ENCODE results near the gene ARRDC4.
A peak's percentile ranks its signal among the peaks of the same experiment; 100 is the strongest.

Gene ARRDC4

DNA sequence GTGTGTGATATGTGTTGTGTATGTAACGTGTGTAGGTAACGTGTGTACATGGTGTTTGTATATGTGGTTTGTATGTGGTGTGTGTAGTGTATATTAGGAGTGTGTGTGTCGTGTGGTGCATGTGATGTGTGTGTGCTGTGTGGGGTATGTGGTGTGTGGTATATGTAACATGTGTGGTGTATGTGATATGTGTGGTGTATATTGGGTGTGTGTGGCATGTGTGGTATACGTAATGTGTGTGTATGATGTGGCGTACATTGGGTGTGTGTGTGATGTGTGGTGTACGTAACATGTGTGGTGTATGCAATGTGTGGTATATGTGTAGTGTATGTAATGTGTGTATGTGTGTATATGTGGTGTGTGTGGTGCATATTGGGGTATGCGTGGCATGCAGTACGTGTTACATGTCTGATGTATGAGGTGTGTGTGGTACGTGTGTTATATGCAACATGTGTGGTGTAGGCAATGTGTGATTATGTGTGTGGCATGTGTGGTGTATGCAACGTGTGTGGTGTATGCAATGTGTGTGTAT, 41.2 kb downstream of the ARRDC4 start:
- Histone ChIP-seq H3K9ac (ENCODE audit: low read length) (no peak overlapping the region), H4K91ac (ENCODE audit: low read length) (no peak overlapping the region), H3K27ac (ENCODE audit: low read length, poor library complexity, severe bottlenecking) (no peak overlapping the region), H3K4me1 (ENCODE audit: control insufficient read depth, insufficient read depth, low read depth, low read length) (no peaks in the 10 kb centered on the region), H3K9me3 (ENCODE audit: control insufficient read depth, low read length) (no peaks in the 10 kb centered on the region), H3K4me2 (ENCODE audit: low read length, poor library complexity, severe bottlenecking) (no peak overlapping the region), H2BK5ac (ENCODE audit: low read depth, low read length, poor library complexity, severe bottlenecking) (no peak overlapping the region), H3K27me3 (ENCODE audit: control insufficient read depth in 1 of 2, insufficient read depth in 1 of 2, low read length in 2 of 2) (no peaks in the 10 kb centered on the region), H4K8ac (ENCODE audit: low read length) (no peak overlapping the region), H3K14ac (ENCODE audit: low read length in 2 of 2) (peak overlapping the region in 1 of 2 experiments; percentile 28), H3K23ac (ENCODE audit: low read length in 2 of 2) (no peak overlapping the region), H2AK5ac (ENCODE audit: low read length, severe bottlenecking) (no peak overlapping the region), H2BK12ac (ENCODE audit: low read length in 2 of 2) (no peak overlapping the region), H3K79me1 (replicated peaks; ENCODE audit: low read length, poor library complexity, severe bottlenecking) (no peaks in the 10 kb centered on the region), H3K36me3 (ENCODE audit: control insufficient read depth in 1 of 2, insufficient read depth in 2 of 2, low read depth in 1 of 2, low read length in 2 of 2) (no peaks in the 10 kb centered on the region), H3K18ac (ENCODE audit: low read depth in 1 of 2, low read length in 2 of 2) (no peak overlapping the region), H3K4me3 (ENCODE audit: insufficient read depth in 1 of 2, low read depth in 1 of 2, low read length in 2 of 2) (no peak overlapping the region), H2BK15ac (ENCODE audit: low read depth, poor library complexity, severe bottlenecking) (no peak overlapping the region), H2AFZ (ENCODE audit: low read depth, low read length) (no peak overlapping the region), H3K4ac (ENCODE audit: low read depth in 1 of 2, low read length in 2 of 2) (no peak overlapping the region), H2BK120ac (ENCODE audit: low read depth, low read length) (no peak overlapping the region)
- no peak for DNase-seq
- 82% methylated on average over 10 of the region's 10 CpGs for WGBS

DNA sequence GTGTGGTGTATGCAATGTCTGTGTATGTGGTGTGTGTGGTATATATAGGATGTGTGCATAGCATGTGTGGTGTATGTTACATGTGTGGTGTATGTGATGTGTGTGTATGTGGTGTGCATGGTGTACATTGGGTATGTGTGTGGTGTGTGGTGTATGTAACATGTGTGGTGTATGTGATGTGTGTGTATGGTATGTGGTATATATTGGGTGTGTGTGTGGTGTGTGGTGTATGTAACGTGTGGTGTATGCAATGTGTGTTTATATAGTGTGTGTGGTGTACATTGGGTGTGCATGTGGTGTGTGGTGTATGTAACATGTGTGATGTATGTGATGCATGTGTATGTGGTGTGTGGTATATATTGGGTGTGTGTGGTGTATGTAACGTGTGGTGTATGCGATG, 41.9 kb downstream of the ARRDC4 start:
- WGBS, result 96% methylated on average over 3 of the region's 3 CpGs
- no peak overlapping the region for H2AFZ ChIP-seq (ENCODE audit: low read depth, low read length)
- no peak overlapping the region for H3K4me2 ChIP-seq (ENCODE audit: low read length, poor library complexity, severe bottlenecking)
- no peaks in the 10 kb centered on the region for H3K9me3 ChIP-seq (ENCODE audit: control insufficient read depth, low read length)
- no peak overlapping the region for H3K23ac ChIP-seq (ENCODE audit: low read length in 2 of 2)
- H3K4me3 ChIP-seq (ENCODE audit: insufficient read depth in 1 of 2, low read depth in 1 of 2, low read length in 2 of 2), result no peak overlapping the region
- H3K27ac ChIP-seq (ENCODE audit: low read length, poor library complexity, severe bottlenecking), result no peak overlapping the region
- H3K18ac ChIP-seq (ENCODE audit: low read depth in 1 of 2, low read length in 2 of 2), result no peak overlapping the region
- no peak overlapping the region for H2BK120ac ChIP-seq (ENCODE audit: low read depth, low read length)
- H2AK5ac ChIP-seq (ENCODE audit: low read length, severe bottlenecking), result no peak overlapping the region
- no peak overlapping the region for H2BK12ac ChIP-seq (ENCODE audit: low read length in 2 of 2)
- H2BK5ac ChIP-seq (ENCODE audit: low read depth, low read length, poor library complexity, severe bottlenecking), result no peak overlapping the region
- no peaks in the 10 kb centered on the region for H3K4me1 ChIP-seq (ENCODE audit: control insufficient read depth, insufficient read depth, low read depth, low read length)
- no peaks in the 10 kb centered on the region for H3K36me3 ChIP-seq (ENCODE audit: control insufficient read depth in 1 of 2, insufficient read depth in 2 of 2, low read depth in 1 of 2, low read length in 2 of 2)
- H3K79me1 ChIP-seq (replicated peaks; ENCODE audit: low read length, poor library complexity, severe bottlenecking), result no peaks in the 10 kb centered on the region
- H2BK15ac ChIP-seq (ENCODE audit: low read depth, poor library complexity, severe bottlenecking), result no peak overlapping the region
- no peak overlapping the region for H3K4ac ChIP-seq (ENCODE audit: low read depth in 1 of 2, low read length in 2 of 2)
- H4K91ac ChIP-seq (ENCODE audit: low read length), result no peak overlapping the region
- H4K8ac ChIP-seq (ENCODE audit: low read length), result no peak overlapping the region
- no peak overlapping the region for H3K9ac ChIP-seq (ENCODE audit: low read length)
- H3K14ac ChIP-seq (ENCODE audit: low read length in 2 of 2), result no peak overlapping the region
- no peaks in the 10 kb centered on the region for H3K27me3 ChIP-seq (ENCODE audit: control insufficient read depth in 1 of 2, insufficient read depth in 1 of 2, low read length in 2 of 2)
- no peak for DNase-seq

GRCh38 chr15:98002866-98003265, 42.4 kb downstream of the ARRDC4 start:
- Histone ChIP-seq H2BK15ac (ENCODE audit: low read depth, poor library complexity, severe bottlenecking) (no peak overlapping the region), H3K79me1 (replicated peaks; ENCODE audit: low read length, poor library complexity, severe bottlenecking) (no peaks in the 10 kb centered on the region), H3K27me3 (ENCODE audit: control insufficient read depth in 1 of 2, insufficient read depth in 1 of 2, low read length in 2 of 2) (no peaks in the 10 kb centered on the region), H3K9ac (ENCODE audit: low read length) (no peak overlapping the region), H3K27ac (ENCODE audit: low read length, poor library complexity, severe bottlenecking) (no peak overlapping the region), H3K4me3 (ENCODE audit: insufficient read depth in 1 of 2, low read depth in 1 of 2, low read length in 2 of 2) (no peak overlapping the region), H4K91ac (ENCODE audit: low read length) (no peak overlapping the region), H4K8ac (ENCODE audit: low read length) (no peak overlapping the region), H2AFZ (ENCODE audit: low read depth, low read length) (no peak overlapping the region), H2BK5ac (ENCODE audit: low read depth, low read length, poor library complexity, severe bottlenecking) (no peak overlapping the region), H3K14ac (ENCODE audit: low read length in 2 of 2) (no peak overlapping the region), H3K36me3 (ENCODE audit: control insufficient read depth in 1 of 2, insufficient read depth in 2 of 2, low read depth in 1 of 2, low read length in 2 of 2) (no peaks in the 10 kb centered on the region), H3K23ac (ENCODE audit: low read length in 2 of 2) (no peak overlapping the region), H3K4me2 (ENCODE audit: low read length, poor library complexity, severe bottlenecking) (no peak overlapping the region), H3K9me3 (ENCODE audit: control insufficient read depth, low read length) (no peaks in the 10 kb centered on the region), H2BK12ac (ENCODE audit: low read length in 2 of 2) (no peak overlapping the region), H2BK120ac (ENCODE audit: low read depth, low read length) (no peak overlapping the region), H3K4ac (ENCODE audit: low read depth in 1 of 2, low read length in 2 of 2) (no peak overlapping the region), H3K4me1 (ENCODE audit: control insufficient read depth, insufficient read depth, low read depth, low read length) (no peaks in the 10 kb centered on the region), H3K18ac (ENCODE audit: low read depth in 1 of 2, low read length in 2 of 2) (no peak overlapping the region), H2AK5ac (ENCODE audit: low read length, severe bottlenecking) (no peak overlapping the region)
- WGBS, result 91% methylated on average over 4 of the region's 4 CpGs
- no peak for DNase-seq

DNA sequence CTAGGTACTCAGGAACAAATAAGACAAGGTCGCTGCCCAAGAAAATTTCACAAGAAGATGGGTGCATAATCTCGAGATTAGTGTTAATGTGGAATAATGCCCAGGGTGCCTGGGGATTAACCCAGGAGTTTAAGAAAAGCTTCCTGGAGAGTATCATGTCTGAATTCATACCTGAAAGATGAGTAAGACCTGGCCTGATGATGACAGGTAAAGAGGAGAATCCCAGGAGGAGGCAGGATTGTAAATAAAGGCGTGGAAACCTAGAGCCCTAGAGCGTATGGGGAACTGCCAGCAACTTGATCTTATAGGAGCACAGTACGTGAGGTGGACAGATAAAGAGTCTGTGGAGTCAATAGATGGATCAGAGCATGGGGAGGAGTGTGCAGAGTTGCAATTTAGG, 43.0 kb downstream of the ARRDC4 start:
- no peak overlapping the region for H2BK5ac ChIP-seq (ENCODE audit: low read depth, low read length, poor library complexity, severe bottlenecking)
- H3K4me1 ChIP-seq (ENCODE audit: control insufficient read depth, insufficient read depth, low read depth, low read length), result no peaks in the 10 kb centered on the region
- H2AFZ ChIP-seq (ENCODE audit: low read depth, low read length), result no peak overlapping the region
- no peak overlapping the region for H3K27ac ChIP-seq (ENCODE audit: low read length, poor library complexity, severe bottlenecking)
- H3K4ac ChIP-seq (ENCODE audit: low read depth in 1 of 2, low read length in 2 of 2), result no peak overlapping the region
- no peak overlapping the region for H3K9ac ChIP-seq (ENCODE audit: low read length)
- H3K79me1 ChIP-seq (replicated peaks; ENCODE audit: low read length, poor library complexity, severe bottlenecking), result no peaks in the 10 kb centered on the region
- no peak overlapping the region for H3K18ac ChIP-seq (ENCODE audit: low read depth in 1 of 2, low read length in 2 of 2)
- DNase-seq, result no peak
- no peak overlapping the region for H4K91ac ChIP-seq (ENCODE audit: low read length)
- H3K4me3 ChIP-seq (ENCODE audit: insufficient read depth in 1 of 2, low read depth in 1 of 2, low read length in 2 of 2), result no peak overlapping the region
- no peak overlapping the region for H3K14ac ChIP-seq (ENCODE audit: low read length in 2 of 2)
- no peak overlapping the region for H3K23ac ChIP-seq (ENCODE audit: low read length in 2 of 2)
- H3K9me3 ChIP-seq (ENCODE audit: control insufficient read depth, low read length), result no peaks in the 10 kb centered on the region
- WGBS, result 76% methylated on average over 5 of the region's 5 CpGs
- H2AK5ac ChIP-seq (ENCODE audit: low read length, severe bottlenecking), result no peak overlapping the region
- H3K4me2 ChIP-seq (ENCODE audit: low read length, poor library complexity, severe bottlenecking), result no peak overlapping the region
- no peak overlapping the region for H2BK120ac ChIP-seq (ENCODE audit: low read depth, low read length)
- H2BK12ac ChIP-seq (ENCODE audit: low read length in 2 of 2), result no peak overlapping the region
- H4K8ac ChIP-seq (ENCODE audit: low read length), result no peak overlapping the region
- no peaks in the 10 kb centered on the region for H3K36me3 ChIP-seq (ENCODE audit: control insufficient read depth in 1 of 2, insufficient read depth in 2 of 2, low read depth in 1 of 2, low read length in 2 of 2)
- no peaks in the 10 kb centered on the region for H3K27me3 ChIP-seq (ENCODE audit: control insufficient read depth in 1 of 2, insufficient read depth in 1 of 2, low read length in 2 of 2)
- H2BK15ac ChIP-seq (ENCODE audit: low read depth, poor library complexity, severe bottlenecking), result no peak overlapping the region

Data from mesenchymal stem cell (in vitro differentiated cells and primary cell).